NOMO-1 treated with DMSO at 0.1 percent for 48 hours (cell line): ENCODE results near the gene CYTH1.

Source experiments
- DNase-seq: peaks from one replicate; lab custom pipeline; 2025; ENCODE audit not compliant: unreplicated experiment; lab: John Stamatoyannopoulos, UW

The CYTH1 gene

GRCh38 chr17:78781893-78782304 lies at the start of gene CYTH1:
TSS of gene CYTH1 (minus strand) at chr17:78782273. CDS start at chr17:78782223, 50 bp downstream.
- no peak for DNase-seq

GRCh38 chr17:78829477-78829876 lies 47.4 kb upstream of the CYTH1 start:
- DNase-seq: no peak

GRCh38 chr17:78828470-78829185 lies 46.6 kb upstream of the CYTH1 start:
- no peak for DNase-seq

- DNase-seq: peak; percentile 47
Observed at GRCh38 chr17:78826836-78827509, 44.9 kb upstream of the CYTH1 start.

GRCh38 chr17:78826421-78826820 lies 44.3 kb upstream of the CYTH1 start:
- DNase-seq: no peak

GRCh38 chr17:78825696-78826095 lies 43.6 kb upstream of the CYTH1 start:
- no peak for DNase-seq

GRCh38 chr17:78824240-78824639 lies 42.2 kb upstream of the CYTH1 start:
- DNase-seq: no peak

GRCh38 chr17:78823282-78824046 lies 41.4 kb upstream of the CYTH1 start:
- no peak for DNase-seq

GRCh38 chr17:78822552-78822951 lies 40.5 kb upstream of the CYTH1 start:
- no peak for DNase-seq

GRCh38 chr17:78821961-78822360 lies 39.9 kb upstream of the CYTH1 start:
- DNase-seq: no peak

GRCh38 chr17:78820841-78821240 lies 38.8 kb upstream of the CYTH1 start:
- no peak for DNase-seq

GRCh38 chr17:78819806-78820792 lies 38.0 kb upstream of the CYTH1 start:
- DNase-seq: no peak

GRCh38 chr17:78819402-78819801 lies 37.3 kb upstream of the CYTH1 start:
- DNase-seq: no peak

GRCh38 chr17:78818932-78819331 lies 36.9 kb upstream of the CYTH1 start:
- no peak for DNase-seq

- DNase-seq: no peak
Observed at GRCh38 chr17:78818152-78818846, 36.2 kb upstream of the CYTH1 start.

- DNase-seq: no peak
Observed at GRCh38 chr17:78817123-78817522, 35.0 kb upstream of the CYTH1 start.

GRCh38 chr17:78815696-78816095 lies 33.6 kb upstream of the CYTH1 start:
- DNase-seq: no peak

GRCh38 chr17:78812855-78813254 lies 30.8 kb upstream of the CYTH1 start:
- no peak for DNase-seq

- no peak for DNase-seq
Observed at GRCh38 chr17:78808163-78808562, 26.1 kb upstream of the CYTH1 start.

- DNase-seq: no peak
Observed at GRCh38 chr17:78806451-78806850, 24.4 kb upstream of the CYTH1 start.
